BLaER1 treated with 17β-estradiol and CSF1 and Interleukin-3, amounts not matched to agents 10 nM and 100 nM (cell line): ENCODE results near the gene PSMG2.

Source experiments
- H3K27ac ChIP-seq, 11 experiments: shearing (Covaris generic); formaldehyde crosslinking; 2 replicates each; pipeline ENCODE4 v1.8.1; 2022
- H3K27me3 ChIP-seq, 11 experiments: shearing (Covaris generic); formaldehyde crosslinking; 2 replicates each; pipeline ENCODE4 v1.8.1; 2022
- H3K36me3 ChIP-seq, 11 experiments: shearing (Covaris generic); formaldehyde crosslinking; 2 replicates each; pipeline ENCODE4 v1.8.1; 2022
- H3K4me1 ChIP-seq, 10 experiments: shearing (Covaris generic); formaldehyde crosslinking; 2 replicates each; pipeline ENCODE4 v1.8.1; 2022
- H3K4me2 ChIP-seq, 11 experiments: shearing (Covaris generic); formaldehyde crosslinking; 2 replicates each; pipeline ENCODE4 v1.8.1; 2022
- H3K4me3 ChIP-seq, 10 experiments: shearing (Covaris generic); formaldehyde crosslinking; 2 replicates each; pipeline ENCODE4 v1.8.1; 2022
- H3K9ac ChIP-seq, 11 experiments: shearing (Covaris generic); formaldehyde crosslinking; 2 replicates each; pipeline ENCODE4 v1.8.1; 2022
- H3K9me3 ChIP-seq, 11 experiments: shearing (Covaris generic); formaldehyde crosslinking; replicated peaks in 1 of 11; 2 replicates each; pipeline ENCODE4 v1.8.1; 2022
- H4K20me1 ChIP-seq, 11 experiments: shearing (Covaris generic); formaldehyde crosslinking; 2 replicates each; pipeline ENCODE4 v1.8.1; 2022
- Cebpa-rat ChIP-seq, 11 experiments: shearing (Covaris generic); IDR thresholded peaks; 2 replicates each; pipeline ENCODE4 v1.8.1; 2022

Gene PSMG2

DNA sequence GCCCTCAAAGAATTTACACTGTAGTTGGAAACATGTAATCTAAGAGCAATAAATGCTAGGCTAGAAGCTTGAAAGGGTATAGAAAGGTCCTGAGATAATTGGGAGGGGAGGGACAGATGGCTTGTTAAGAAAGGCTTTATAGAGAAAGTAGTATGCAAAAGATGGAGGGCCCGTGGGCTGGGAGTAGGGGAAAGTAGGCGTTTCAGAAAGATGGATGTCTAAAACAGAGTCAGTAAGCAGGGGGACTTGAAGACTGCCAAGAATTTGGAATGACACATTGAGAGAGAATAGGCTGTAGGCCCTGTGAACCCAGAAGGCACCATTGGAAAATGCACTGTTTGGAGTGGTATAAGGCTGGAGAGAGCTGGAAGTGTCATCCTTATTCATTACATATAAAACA is 822 bp downstream of the PSMG2 start:
- peak overlapping the region; percentile 77 to 95 (median 86) for H3K4me3 ChIP-seq
- no peaks in the 10 kb centered on the region for H3K27me3 ChIP-seq
- peak overlapping the region; percentile 91 to 100 (median 99) for H3K9ac ChIP-seq
- H3K9me3 ChIP-seq: no peaks in the 10 kb centered on the region
- no peak for TF ChIP-seq Cebpa-rat (IDR thresholded peaks at IDR 0.05)
- peaks cover 24 to 58% (median 49%) of the 10 kb centered on the region in 11 experiments; a peak in 20 of 22 replicates for H4K20me1 ChIP-seq
- H3K4me2 ChIP-seq: peak overlapping the region; percentile 89 to 99 (median 94)
- H3K36me3 ChIP-seq: peaks cover 41 to 70% (median 54%) of the 10 kb centered on the region in 11 experiments
- peaks cover 30 to 44% (median 40%) of the 10 kb centered on the region in 10 experiments for H3K4me1 ChIP-seq
- H3K27ac ChIP-seq: peak overlapping the region; percentile 94 to 100 (median 99); a peak in 21 of 22 replicates

- Histone ChIP-seq H3K4me2 (no peak overlapping the region), H3K27ac (no peak overlapping the region), H3K9me3 (no peaks in the 10 kb centered on the region), H3K27me3 (no peaks in the 10 kb centered on the region), H3K4me1 (no peaks in the 10 kb centered on the region), H3K36me3 (peaks cover 92 to 100% (median 99%) of the 10 kb centered on the region in 11 experiments), H3K4me3 (no peak overlapping the region), H3K9ac (no peak overlapping the region), H4K20me1 (peaks cover 5 to 78% (median 44%) of the 10 kb centered on the region in 11 experiments; a peak in 20 of 22 replicates)
- no peak for TF ChIP-seq Cebpa-rat (IDR thresholded peaks at IDR 0.05)
These were observed 8.6 kb downstream of the PSMG2 start for GRCh38 chr18:12711446-12711845.

DNA sequence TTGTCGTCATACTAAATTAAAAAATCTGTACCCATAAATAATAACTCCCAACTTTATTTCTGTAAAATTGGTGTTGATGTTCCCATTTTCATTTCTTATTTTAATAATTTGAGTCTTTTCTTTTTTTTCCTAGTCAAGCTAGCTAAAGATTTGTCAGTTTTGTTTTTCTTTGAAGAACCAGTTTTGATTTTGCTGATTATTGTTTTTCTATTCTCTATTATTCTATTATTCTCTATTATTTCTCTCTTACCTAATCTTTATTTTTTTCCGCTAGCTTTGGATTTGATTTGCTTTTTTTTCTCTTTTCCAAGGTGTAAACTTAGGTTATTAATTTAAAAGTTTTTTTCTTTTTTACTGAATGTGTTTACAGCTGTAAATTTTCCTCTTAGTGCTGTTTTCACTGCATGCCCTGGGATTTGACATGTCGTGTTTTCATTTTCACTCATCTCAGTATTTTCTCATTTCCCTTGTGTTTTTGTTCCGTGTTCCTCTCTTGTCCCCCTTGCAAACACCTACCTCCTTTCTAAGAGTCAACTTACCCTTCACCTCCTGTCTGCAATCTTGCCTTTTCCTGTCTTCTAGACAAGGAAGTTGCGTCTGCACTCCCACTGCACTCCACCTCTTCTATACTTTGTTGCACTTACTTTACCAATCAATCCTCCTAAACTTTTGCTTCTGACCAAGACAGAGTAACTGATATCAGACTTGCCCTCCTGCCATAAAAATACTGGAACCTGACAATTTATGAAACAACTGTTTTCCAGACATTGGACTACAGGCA is 18.8 kb downstream of the PSMG2 start:
- H3K4me1 ChIP-seq: peaks cover 8 to 11% (median 10%) of the 10 kb centered on the region in 10 experiments; a peak in 19 of 20 replicates
- TF ChIP-seq Cebpa-rat (IDR thresholded peaks at IDR 0.05): no peak
- no peaks in the 10 kb centered on the region for H3K9me3 ChIP-seq
- H3K4me2 ChIP-seq: no peak overlapping the region
- H3K4me3 ChIP-seq: no peak overlapping the region
- H3K9ac ChIP-seq: no peak overlapping the region; a peak in 1 of 22 replicates
- peaks cover 0 to 30% (median 6%) of the 10 kb centered on the region in 11 experiments; a peak in 9 of 22 replicates for H4K20me1 ChIP-seq
- H3K27ac ChIP-seq: no peak overlapping the region
- peaks cover 90 to 100% (median 99%) of the 10 kb centered on the region in 11 experiments for H3K36me3 ChIP-seq
- no peaks in the 10 kb centered on the region for H3K27me3 ChIP-seq

DNA sequence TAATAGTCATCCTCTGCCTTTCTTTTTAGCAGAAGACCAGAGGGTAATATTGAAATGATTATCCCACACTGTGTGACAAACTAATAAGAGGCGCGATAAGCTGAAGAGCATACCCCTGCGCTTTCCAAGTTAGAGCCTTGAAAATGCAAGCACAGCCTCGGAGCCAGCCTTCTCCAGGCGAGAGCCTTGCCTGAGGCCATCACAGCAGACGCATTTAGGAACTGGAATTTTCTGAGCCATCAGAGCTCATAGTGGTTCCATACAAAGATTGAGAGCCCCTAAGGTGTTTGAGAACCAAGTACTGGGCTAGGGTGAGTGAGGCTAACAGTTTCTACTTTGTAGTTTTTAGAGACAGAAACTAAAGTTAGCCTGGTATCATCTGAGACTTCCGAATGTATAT is 19.9 kb downstream of the PSMG2 start:
- peaks cover 11 to 15% (median 13%) of the 10 kb centered on the region in 10 experiments; a peak in 19 of 20 replicates for H3K4me1 ChIP-seq
- H3K9ac ChIP-seq: no peak overlapping the region
- H3K4me3 ChIP-seq: no peak overlapping the region
- peaks cover 0 to 23% (median 6%) of the 10 kb centered on the region in 11 experiments; a peak in 8 of 22 replicates for H4K20me1 ChIP-seq
- H3K36me3 ChIP-seq: peaks cover 80 to 99% (median 96%) of the 10 kb centered on the region in 11 experiments
- no peak overlapping the region for H3K4me2 ChIP-seq
- no peak overlapping the region for H3K27ac ChIP-seq
- TF ChIP-seq Cebpa-rat (IDR thresholded peaks at IDR 0.05): no peak
- no peaks in the 10 kb centered on the region for H3K27me3 ChIP-seq
- no peaks in the 10 kb centered on the region for H3K9me3 ChIP-seq

- H3K27ac ChIP-seq: peak overlapping the region in 4 of 11 experiments; percentile 3 to 43 (median 16); a peak in 5 of 22 replicates
- peaks cover 11 to 31% (median 25%) of the 10 kb centered on the region in 11 experiments for H3K9me3 ChIP-seq
- H4K20me1 ChIP-seq: peaks cover 0 to 16% (median 0%) of the 10 kb centered on the region in 11 experiments; a peak in 4 of 22 replicates
- peak overlapping the region in 2 of 11 experiments; percentile 17 to 36; a peak in 2 of 22 replicates for H3K9ac ChIP-seq
- TF ChIP-seq Cebpa-rat (IDR thresholded peaks at IDR 0.05): no peak
- H3K36me3 ChIP-seq: peaks cover 48 to 89% (median 69%) of the 10 kb centered on the region in 11 experiments
- H3K4me2 ChIP-seq: peak overlapping the region; percentile 14 to 70 (median 46); a peak in 21 of 22 replicates
- H3K27me3 ChIP-seq: no peaks in the 10 kb centered on the region
- H3K4me3 ChIP-seq: no peak overlapping the region
- H3K4me1 ChIP-seq: peaks cover 11 to 15% (median 13%) of the 10 kb centered on the region in 10 experiments; a peak in 19 of 20 replicates
These were observed 23.5 kb downstream of the PSMG2 start for GRCh38 chr18:12726331-12726730.

GRCh38 chr18:12726774-12727550 is 24.1 kb downstream of the PSMG2 start:
- Histone ChIP-seq H3K27me3 (no peaks in the 10 kb centered on the region), H3K36me3 (peaks cover 41 to 82% (median 64%) of the 10 kb centered on the region in 11 experiments), H3K9me3 (peaks cover 11 to 37% (median 27%) of the 10 kb centered on the region in 11 experiments), H3K9ac (peak overlapping the region in 2 of 11 experiments; percentile 17 to 36; a peak in 2 of 22 replicates), H3K4me1 (peaks cover 11 to 15% (median 13%) of the 10 kb centered on the region in 10 experiments; a peak in 19 of 20 replicates), H3K4me3 (no peak overlapping the region), H3K4me2 (peak overlapping the region; percentile 14 to 70 (median 46); a peak in 20 of 22 replicates), H4K20me1 (peaks cover 0 to 12% (median 0%) of the 10 kb centered on the region in 11 experiments; a peak in 4 of 22 replicates), H3K27ac (peak overlapping the region in 4 of 11 experiments; percentile 3 to 43 (median 16); a peak in 4 of 22 replicates)
- TF ChIP-seq Cebpa-rat (IDR thresholded peaks at IDR 0.05): 0 out of 22 replicates have a peak, but pooled peaks of 1 of the 11 experiments have one; percentile 9

GRCh38 chr18:12737243-12737902 is 34.5 kb downstream of the PSMG2 start:
- H3K27me3 ChIP-seq: no peaks in the 10 kb centered on the region
- H4K20me1 ChIP-seq: no peaks in the 10 kb centered on the region
- H3K4me2 ChIP-seq: no peak overlapping the region
- H3K27ac ChIP-seq: no peak overlapping the region
- H3K4me3 ChIP-seq: no peak overlapping the region
- no peak for TF ChIP-seq Cebpa-rat (IDR thresholded peaks at IDR 0.05)
- no peaks in the 10 kb centered on the region for H3K36me3 ChIP-seq
- peaks cover 0 to 29% (median 9%) of the 10 kb centered on the region in 10 experiments; a peak in 14 of 20 replicates for H3K4me1 ChIP-seq
- peaks cover 0 to 6% (median 0%) of the 10 kb centered on the region in 11 experiments; a peak in 2 of 22 replicates for H3K9me3 ChIP-seq
- 0 out of 22 replicates have a peak overlapping the region, but pooled peaks of 1 of the 11 experiments have one; percentile 19 for H3K9ac ChIP-seq

GRCh38 chr18:12741351-12741750 is 38.5 kb downstream of the PSMG2 start:
- no peak for TF ChIP-seq Cebpa-rat (IDR thresholded peaks at IDR 0.05)
- no peaks in the 10 kb centered on the region for H3K27me3 ChIP-seq
- H3K9me3 ChIP-seq: peaks cover 0 to 6% (median 0%) of the 10 kb centered on the region in 11 experiments; a peak in 2 of 22 replicates
- peak overlapping the region in 8 of 11 experiments; percentile 2 to 58 (median 46); a peak in 15 of 22 replicates for H3K4me2 ChIP-seq
- H4K20me1 ChIP-seq: no peaks in the 10 kb centered on the region
- H3K4me3 ChIP-seq: no peak overlapping the region
- peak overlapping the region in 1 of 11 experiments; percentile 27; a peak in 1 of 22 replicates for H3K27ac ChIP-seq
- H3K36me3 ChIP-seq: no peaks in the 10 kb centered on the region
- peaks cover 7 to 51% (median 28%) of the 10 kb centered on the region in 10 experiments for H3K4me1 ChIP-seq
- H3K9ac ChIP-seq: 0 out of 22 replicates have a peak overlapping the region, but pooled peaks of 1 of the 11 experiments have one; percentile 36
